ENCODE measurements around the gene RNF123.

Gene RNF123

GRCh38 chr3:49689046-49689907, at the start of gene RNF123, which contains the start of gene MST1:
Gene RNF123 (plus strand): TSS chr3:49689557. CDS start chr3:49691166, 1,609 bp downstream.
Gene MST1 (minus strand): TSS chr3:49689474. CDS start chr3:49688691, 783 bp downstream.
- peak; percentile 89 for DNase-seq (ENCODE audit: low spot score)

GRCh38 chr3:49641292-49641691, 48.1 kb upstream of the RNF123 start:
- no peak for DNase-seq (ENCODE audit: low spot score)

GRCh38 chr3:49641921-49642707, 47.2 kb upstream of the RNF123 start:
- no peak for DNase-seq (ENCODE audit: low spot score)

- no peak for DNase-seq (ENCODE audit: low spot score)
Measured at GRCh38 chr3:49642708-49643145, 46.6 kb upstream of the RNF123 start.

- DNase-seq (ENCODE audit: low spot score) = no peak
Measured at GRCh38 chr3:49644684-49645083, 44.7 kb upstream of the RNF123 start.

GRCh38 chr3:49646236-49646635, 43.1 kb upstream of the RNF123 start:
- no peak for DNase-seq (ENCODE audit: low spot score)

GRCh38 chr3:49647741-49648140, 41.6 kb upstream of the RNF123 start:
- no peak for DNase-seq (ENCODE audit: low spot score)

GRCh38 chr3:49648354-49649019, 40.9 kb upstream of the RNF123 start:
- DNase-seq (ENCODE audit: low spot score) = no peak

- no peak for DNase-seq (ENCODE audit: low spot score)
Measured at GRCh38 chr3:49649576-49649975, 39.8 kb upstream of the RNF123 start.

- no peak for DNase-seq (ENCODE audit: low spot score)
Measured at GRCh38 chr3:49650177-49650576, 39.2 kb upstream of the RNF123 start.

- no peak for DNase-seq (ENCODE audit: low spot score)
Measured at GRCh38 chr3:49650637-49651036, 38.7 kb upstream of the RNF123 start.

- no peak for DNase-seq (ENCODE audit: low spot score)
Measured at GRCh38 chr3:49652218-49652902, 37.0 kb upstream of the RNF123 start.

- DNase-seq (ENCODE audit: low spot score) = no peak
Measured at GRCh38 chr3:49652903-49653415, 36.4 kb upstream of the RNF123 start.

- no peak for DNase-seq (ENCODE audit: low spot score)
Measured at GRCh38 chr3:49653621-49654020, 35.7 kb upstream of the RNF123 start.

GRCh38 chr3:49654176-49654825, 35.1 kb upstream of the RNF123 start:
- no peak for DNase-seq (ENCODE audit: low spot score)

GRCh38 chr3:49654955-49655556, 34.3 kb upstream of the RNF123 start:
- DNase-seq (ENCODE audit: low spot score) = no peak

GRCh38 chr3:49655731-49656285, 33.5 kb upstream of the RNF123 start:
- no peak for DNase-seq (ENCODE audit: low spot score)

- DNase-seq (ENCODE audit: low spot score) = no peak
Measured at GRCh38 chr3:49656541-49657112, 32.7 kb upstream of the RNF123 start.

- no peak for DNase-seq (ENCODE audit: low spot score)
Measured at GRCh38 chr3:49657208-49657915, 32.0 kb upstream of the RNF123 start.
